Neural progenitor cell (in vitro differentiated cells): ENCODE data around the gene ADARB2.

Experiments used
- EZH2 ChIP-seq: fragments of 200-600 bp; sonication (generic); IDR thresholded peaks from 2 replicates; pipeline ENCODE4 v1.6.1; 2017; ENCODE audit warnings: antibody characterized with exemption, mild to moderate bottlenecking, moderate library complexity
- EZH2phosphoT487 ChIP-seq: fragments of 200-600 bp; sonication (generic); IDR thresholded peaks from 2 replicates; pipeline ENCODE4 v1.6.1; 2017; ENCODE audit warnings: antibody characterized with exemption
- TF ChIP-seq, protein P1 (sequence below): fragments of 200-600 bp; sonication (generic); IDR thresholded peaks from 2 replicates; pipeline ENCODE4 v1.5.1; 2017; ENCODE audit warnings: antibody characterized with exemption, mild to moderate bottlenecking

DNA sequence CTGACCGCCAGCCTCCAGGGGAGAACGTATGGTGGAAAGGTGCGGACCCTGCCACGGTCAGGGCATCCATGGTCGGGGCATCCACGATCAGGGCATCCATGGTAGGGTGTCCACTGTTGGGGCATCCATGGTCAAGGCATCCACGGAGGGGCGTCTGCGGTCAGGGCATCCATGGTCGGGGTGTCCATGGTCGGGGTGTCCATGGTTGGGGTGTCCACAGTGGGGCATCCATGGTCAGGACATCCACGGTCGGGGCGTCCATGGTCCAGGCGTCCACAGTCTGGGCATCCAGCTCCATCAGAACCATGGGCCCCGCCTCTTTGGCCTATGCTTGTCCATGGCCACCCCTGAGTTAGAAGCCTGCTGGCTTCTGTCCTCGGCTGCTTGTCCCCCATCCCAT is 148.1 kb downstream of the ADARB2 start:
- TF ChIP-seq, protein P1, sequence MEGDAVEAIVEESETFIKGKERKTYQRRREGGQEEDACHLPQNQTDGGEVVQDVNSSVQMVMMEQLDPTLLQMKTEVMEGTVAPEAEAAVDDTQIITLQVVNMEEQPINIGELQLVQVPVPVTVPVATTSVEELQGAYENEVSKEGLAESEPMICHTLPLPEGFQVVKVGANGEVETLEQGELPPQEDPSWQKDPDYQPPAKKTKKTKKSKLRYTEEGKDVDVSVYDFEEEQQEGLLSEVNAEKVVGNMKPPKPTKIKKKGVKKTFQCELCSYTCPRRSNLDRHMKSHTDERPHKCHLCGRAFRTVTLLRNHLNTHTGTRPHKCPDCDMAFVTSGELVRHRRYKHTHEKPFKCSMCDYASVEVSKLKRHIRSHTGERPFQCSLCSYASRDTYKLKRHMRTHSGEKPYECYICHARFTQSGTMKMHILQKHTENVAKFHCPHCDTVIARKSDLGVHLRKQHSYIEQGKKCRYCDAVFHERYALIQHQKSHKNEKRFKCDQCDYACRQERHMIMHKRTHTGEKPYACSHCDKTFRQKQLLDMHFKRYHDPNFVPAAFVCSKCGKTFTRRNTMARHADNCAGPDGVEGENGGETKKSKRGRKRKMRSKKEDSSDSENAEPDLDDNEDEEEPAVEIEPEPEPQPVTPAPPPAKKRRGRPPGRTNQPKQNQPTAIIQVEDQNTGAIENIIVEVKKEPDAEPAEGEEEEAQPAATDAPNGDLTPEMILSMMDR, result no peak
- TF ChIP-seq EZH2phosphoT487 (no peak), EZH2 (no peak)
